ENCODE measurements around the gene SWAP70. TPM values are rescaled to one million over a fixed set of nuclear protein-coding genes. Genes with fewer than 3 reads are reported as not detected.

SWAP70 gene
- total and polyA plus RNA-seq, 2 of the 8 experiments (the other 6 are each of a cell fraction or from before 2014, with no cell fraction given): 14.8 to 37.5 TPM

GRCh38 chr11:9769621-9770020 is 105.7 kb downstream of the SWAP70 start (continued):
- TF ChIP-seq GTF2F1 (IDR thresholded peaks at IDR 0.05; ENCODE audit: borderline replicate concordance, low read depth, low read length) (no peak), RBBP5 (IDR thresholded peaks at IDR 0.05; ENCODE audit: borderline replicate concordance, low read depth, low read length) (no peak)
